Fibroblast of the conjunctiva (primary cell): ENCODE results near the gene VWC2.
"Not testable (repeated sequence)": the region's sequence is repeated elsewhere in the genome, so short reads cannot be mapped to it uniquely, and the experiment has no call there.

Experiments
- DNase-seq: peaks from one replicate; pipeline ENCODE4 v3.0.0-alpha.2; 2010; ENCODE audit warnings: low read depth

The VWC2 gene

DNA sequence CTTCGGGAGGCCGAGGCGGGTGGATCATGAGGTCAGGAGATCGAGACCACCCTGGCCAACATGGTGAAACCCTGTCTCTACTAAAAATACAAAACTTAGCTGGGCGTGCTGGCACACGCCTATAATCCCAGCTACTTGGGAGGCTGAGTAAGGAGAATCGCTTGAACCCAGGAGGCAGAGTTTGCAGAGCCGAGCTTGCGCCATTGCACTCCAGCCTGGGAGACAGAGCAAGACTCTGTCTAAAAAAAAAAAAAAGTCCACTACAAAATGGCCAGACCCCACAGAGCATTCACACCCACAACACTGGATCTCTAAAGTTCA, 78.1 kb downstream of the VWC2 start:
- not testable (repeated sequence) for DNase-seq

GRCh38 chr7:49852619-49853462, 79.4 kb downstream of the VWC2 start:
- DNase-seq = peak; percentile 39

- DNase-seq = no peak
Observed at GRCh38 chr7:49855281-49855980, 82.0 kb downstream of the VWC2 start.

GRCh38 chr7:49860293-49860692, 86.9 kb downstream of the VWC2 start:
- DNase-seq = no peak

DNA sequence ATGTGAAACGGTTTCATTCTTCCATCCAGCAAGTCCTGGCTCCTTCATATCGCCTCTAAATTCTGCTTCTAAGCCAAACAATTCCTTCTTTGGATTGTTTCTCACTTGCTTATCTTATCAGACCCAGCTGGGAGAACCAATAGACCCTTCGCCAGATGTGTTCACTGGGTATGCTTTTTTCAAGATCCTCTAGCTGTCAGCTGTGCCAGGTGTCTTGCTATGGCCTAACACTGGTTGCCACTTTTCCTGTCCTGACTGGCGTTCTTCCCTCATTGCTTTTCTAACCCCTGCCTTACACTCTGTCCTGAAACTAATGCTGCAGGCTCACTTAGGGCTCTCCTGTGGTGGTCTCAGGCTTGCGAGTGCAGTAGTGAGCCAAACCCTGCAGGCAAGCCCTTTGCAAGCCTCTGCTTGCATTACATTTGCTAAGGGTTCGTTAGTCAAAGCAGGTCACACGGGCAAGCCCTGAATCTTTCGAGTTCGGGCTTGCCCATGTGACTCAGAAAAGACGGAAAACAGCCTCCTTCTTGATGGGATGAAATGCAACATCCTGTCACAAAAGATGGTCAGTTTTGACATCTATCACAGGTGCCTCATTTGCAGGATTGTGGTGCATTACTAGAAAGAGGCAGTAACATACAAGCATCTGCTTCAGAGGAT, 92.8 kb downstream of the VWC2 start:
- no peak for DNase-seq

- DNase-seq = no peak
Observed at GRCh38 chr7:49866910-49867309, 93.5 kb downstream of the VWC2 start.

- no peak for DNase-seq
Observed at GRCh38 chr7:49873420-49873819, 100.0 kb downstream of the VWC2 start.

GRCh38 chr7:49875336-49875735, 101.9 kb downstream of the VWC2 start:
- no peak for DNase-seq

DNA sequence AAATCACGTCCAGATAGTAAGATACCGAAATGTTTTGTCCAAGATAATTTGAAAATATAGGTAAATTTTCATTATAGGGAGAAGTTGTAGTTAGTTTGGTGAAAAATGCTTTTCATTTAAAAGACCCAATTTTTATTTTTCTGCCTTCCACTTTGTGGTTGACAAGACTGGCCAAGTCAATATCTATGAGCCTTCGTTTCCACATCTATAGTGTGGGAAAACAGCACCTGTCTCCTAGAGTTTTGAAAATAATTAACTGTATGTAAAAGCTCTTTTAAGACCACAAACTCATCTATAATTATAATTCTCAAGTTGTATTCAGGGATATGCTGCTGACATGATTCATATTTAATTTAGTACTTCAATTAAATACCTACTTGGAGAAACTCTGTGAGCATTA, 102.8 kb downstream of the VWC2 start:
- DNase-seq = no peak

DNA sequence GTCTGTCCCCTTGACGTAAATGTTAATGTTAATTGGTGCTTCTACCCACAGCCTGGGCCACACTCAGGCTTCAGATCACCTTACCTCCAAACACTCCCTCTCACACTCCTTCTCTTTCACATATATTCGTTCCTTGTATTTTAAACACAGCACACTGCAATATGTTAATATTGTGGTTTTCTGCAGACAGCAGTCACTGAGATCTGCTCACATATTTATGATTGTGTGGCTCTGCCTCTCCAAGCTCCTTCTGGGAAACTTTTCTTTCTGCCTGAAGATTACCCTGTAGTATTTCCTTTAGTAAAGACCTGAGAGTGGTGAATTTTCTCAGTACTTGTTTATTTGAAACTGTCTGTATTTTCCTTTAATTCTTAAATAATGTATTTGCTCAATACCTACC, 104.7 kb downstream of the VWC2 start:
- no peak for DNase-seq

DNA sequence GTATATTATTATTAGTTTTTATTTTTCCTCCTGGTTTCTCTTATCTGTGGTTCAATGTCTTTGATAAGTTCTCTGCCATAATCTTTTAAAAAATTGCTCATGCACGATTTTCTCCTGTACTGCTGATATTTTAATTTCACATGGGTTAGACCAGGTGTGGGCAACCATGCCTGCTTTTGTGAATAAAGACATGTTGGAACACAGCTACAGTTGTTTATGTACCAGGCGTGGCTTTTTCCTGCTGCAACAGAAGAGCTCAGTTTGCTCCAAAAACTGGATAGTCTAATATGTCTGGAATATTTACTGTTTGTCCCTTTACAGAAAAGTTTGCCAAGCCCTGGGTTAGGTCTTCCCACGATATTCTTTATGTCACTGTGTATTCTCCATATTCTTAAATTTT, 105.2 kb downstream of the VWC2 start:
- no peak for DNase-seq

DNA sequence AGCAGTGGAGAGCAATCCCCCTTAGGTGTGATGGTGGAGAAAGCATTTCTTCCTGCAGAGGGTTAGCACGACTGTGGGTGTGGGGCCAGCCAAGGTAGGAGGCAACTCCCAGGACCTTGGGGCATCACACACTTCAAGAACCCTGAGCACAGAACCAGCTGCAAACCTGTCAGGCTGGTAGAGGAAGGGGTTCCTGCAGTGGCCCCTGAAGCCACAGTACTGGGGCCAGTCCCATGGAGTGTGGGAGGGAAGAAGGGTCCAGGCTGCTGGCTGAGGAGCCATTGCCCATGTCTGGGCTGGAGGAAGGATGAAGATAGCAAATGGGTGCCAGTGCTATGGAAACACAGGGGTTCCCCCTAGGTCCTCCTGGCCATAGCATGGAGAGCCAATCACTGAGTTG, 110.5 kb downstream of the VWC2 start:
- no peak for DNase-seq

DNA sequence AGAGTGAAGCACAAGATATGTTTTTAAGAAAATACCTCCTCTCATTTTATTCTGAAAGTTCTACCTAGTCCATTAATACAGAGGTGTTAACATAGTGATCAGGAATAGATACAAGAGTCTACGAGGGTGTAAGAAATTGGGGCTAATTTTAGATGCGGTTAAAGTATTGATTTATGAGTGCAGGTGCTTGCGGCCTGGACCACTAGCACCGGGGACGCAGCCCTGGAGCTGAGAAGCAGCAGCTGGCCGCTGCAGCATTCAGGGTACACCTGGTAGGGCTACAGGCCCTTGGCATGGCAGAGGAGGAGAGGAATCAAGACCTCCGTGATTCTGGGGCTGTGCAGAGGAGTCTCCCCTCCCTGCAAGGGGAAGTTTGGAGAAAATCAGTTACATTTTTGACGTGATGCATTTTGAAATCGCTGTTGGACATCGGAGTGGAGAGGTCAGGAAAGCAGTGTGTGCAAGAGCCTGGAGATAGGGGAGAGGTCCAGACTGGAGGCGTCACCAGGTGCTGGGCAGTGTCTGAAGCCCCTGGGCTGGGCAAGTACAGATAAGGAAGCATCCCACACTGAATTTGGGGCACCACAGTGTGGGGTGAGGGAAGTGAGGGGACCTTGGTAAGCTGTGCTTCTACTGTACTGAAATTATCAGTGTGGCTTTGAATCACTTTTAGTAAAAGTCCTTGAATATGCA, 112.3 kb downstream of the VWC2 start:
- DNase-seq = no peak

DNA sequence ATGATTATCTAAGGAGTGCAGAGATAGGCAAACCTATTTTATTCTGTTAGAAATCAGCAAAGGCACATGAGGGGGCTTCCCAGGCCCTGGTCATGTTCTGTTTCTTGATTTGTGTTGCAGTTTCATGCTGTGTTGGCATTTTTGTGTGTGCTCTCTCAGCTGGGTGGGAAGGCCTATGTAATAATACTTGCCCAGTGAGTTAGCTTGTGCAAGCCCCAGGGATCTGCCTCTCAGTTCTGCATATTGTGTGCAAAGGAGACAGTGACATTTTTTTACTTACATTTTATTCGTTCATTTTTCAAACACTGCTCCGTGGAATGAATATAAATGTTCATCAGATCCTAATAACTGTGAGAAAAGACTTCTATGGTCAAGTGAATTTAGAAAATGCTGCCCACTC, 119.0 kb downstream of the VWC2 start:
- DNase-seq = no peak

DNA sequence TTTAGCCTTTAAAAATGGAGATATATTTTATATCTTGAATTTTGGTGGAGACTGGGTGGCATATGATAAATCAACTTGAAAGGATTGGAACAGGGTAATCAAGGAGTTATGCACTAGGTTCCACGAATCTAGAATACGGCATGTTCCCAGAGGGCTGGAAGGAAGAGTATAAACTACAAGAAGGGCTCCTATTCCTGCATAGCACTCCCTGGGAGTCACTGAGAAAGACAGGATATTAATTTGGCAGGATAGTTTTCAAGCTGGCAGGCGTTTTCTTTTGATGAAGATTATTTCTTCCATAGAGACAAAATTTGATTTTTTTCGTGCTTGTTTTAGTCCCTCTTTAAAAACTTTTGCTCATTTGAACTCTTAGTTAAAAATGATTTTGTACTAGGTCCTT, 119.7 kb downstream of the VWC2 start:
- DNase-seq = no peak

DNA sequence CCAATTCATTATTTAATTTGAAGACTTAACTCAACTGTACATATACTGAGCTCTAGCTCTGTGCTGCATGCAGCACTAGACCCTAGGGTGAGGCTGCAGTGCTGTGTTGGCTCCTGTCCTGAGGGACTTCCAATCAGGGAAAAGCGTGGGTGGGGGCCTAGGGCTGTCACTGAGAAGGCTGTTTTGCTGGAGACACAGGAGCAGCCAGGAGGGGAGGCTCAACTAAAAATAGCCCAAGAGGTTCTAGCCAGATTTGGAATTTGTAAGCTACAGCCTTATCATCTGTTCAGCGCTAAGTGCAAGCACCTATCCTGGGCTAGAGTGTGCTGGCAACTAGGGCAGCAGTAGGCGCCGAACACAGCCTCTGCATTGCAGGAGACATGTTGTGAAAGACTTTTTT, 121.1 kb downstream of the VWC2 start:
- DNase-seq = no peak

DNA sequence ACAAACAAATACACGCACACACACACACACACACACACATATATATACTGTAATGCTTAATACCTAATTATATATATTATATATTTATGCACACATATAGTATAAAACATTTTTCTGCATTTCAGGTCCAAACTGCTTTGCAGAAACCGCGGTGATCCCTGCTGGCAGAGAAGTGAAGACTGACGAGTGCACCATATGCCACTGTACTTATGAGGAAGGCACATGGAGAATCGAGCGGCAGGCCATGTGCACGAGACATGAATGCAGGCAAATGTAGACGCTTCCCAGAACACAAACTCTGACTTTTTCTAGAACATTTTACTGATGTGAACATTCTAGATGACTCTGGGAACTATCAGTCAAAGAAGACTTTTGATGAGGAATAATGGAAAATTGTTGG, 138.5 kb downstream of the VWC2 start:
- no peak for DNase-seq

DNA sequence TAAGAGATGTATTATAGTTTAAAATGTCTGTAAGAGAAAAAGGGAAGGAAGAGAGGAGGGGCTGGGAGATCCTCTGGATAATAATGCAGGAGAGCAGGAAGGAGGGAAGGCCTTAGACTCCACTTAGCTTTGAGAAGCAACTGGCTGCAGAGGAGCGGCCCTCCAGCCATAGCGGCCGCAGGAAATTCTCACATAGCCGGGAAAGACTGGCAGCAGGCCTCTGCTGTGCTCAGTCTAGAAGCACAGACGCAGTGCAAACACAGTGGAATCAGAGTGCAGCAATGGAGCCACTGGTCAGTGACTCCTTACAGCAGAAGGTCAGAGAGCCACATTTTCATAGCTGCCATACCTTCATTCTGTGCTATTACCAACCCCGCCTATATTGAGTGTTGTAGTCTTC, 153.3 kb downstream of the VWC2 start:
- DNase-seq = no peak

DNA sequence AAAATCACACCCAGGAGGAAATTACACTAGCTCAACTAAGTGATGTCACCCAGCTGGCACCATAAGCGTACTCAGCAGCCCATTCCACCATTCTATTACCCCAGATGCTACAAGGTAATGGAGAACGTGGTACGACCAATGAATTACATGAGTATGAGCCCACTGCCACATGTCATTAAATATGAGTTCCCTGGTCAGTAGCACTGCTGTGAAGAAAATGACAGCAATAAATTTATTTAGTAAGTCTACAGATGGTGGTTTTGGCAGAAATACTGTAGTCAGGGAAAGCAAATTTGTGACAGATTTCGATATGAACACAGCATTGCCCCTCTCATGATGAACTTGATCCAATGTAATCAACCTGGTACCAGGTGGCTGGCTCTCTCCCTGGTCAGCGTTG, 154.2 kb downstream of the VWC2 start:
- no peak for DNase-seq

- DNase-seq = no peak
Observed at GRCh38 chr7:49928787-49929186, 155.3 kb downstream of the VWC2 start.

GRCh38 chr7:49931627-49932026, 158.2 kb downstream of the VWC2 start:
- no peak for DNase-seq

DNA sequence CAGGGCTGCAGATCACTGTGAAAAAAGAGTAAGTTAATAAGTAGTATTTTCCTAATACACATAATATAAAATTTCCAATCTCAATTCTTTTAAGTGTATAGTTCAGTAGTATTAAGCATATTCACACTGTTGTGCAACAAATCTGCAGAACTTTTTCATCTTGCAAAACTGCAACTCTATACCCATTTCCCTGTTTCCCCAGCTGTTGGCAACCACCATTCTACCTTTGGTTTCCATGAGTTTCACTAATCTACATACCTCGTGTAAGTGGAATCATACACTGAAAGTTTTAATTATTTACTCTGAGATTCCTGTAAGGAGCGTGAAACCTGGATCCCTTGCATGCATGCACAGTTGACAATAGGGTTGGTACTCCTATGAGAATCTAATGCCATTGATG, 164.2 kb downstream of the VWC2 start:
- DNase-seq = no peak
